Activated T-cell treated with anti-CD3 and anti-CD28 coated beads, Interleukin-2, amount 50 U/mL, for 4 hours (primary cell): ENCODE data around the gene PLA2G4E. TPM values are rescaled to one million over a fixed set of nuclear protein-coding genes. Genes with fewer than 3 reads are reported as not detected.

Experiments
- ATAC-seq, 2 donors: fragments of 200-7000 bp; cut with Tn5 transposase; one replicate each; pipeline ENCODE4 v1.10.0; 2021
- DNase-seq: peaks from one replicate; pipeline ENCODE4 v3.0.0-alpha.2; 2020
- H3K27me3 Mint-ChIP-seq: one replicate; pipeline ENCODE4 v1.8.0; 2021; ENCODE audit warnings: low read depth, mixed read lengths
- H3K36me3 Mint-ChIP-seq: one replicate; pipeline ENCODE4 v1.8.0; 2022; ENCODE audit warnings: mixed read lengths; ENCODE audit not compliant: insufficient read depth
- H3K4me1 Mint-ChIP-seq: one replicate; pipeline ENCODE4 v1.8.0; 2021; ENCODE audit warnings: low read depth, mixed read lengths
- H3K4me3 Mint-ChIP-seq: one replicate; pipeline ENCODE4 v1.8.0; 2021; ENCODE audit warnings: mild to moderate bottlenecking, moderate library complexity, mixed read lengths
- H3K9me3 Mint-ChIP-seq: one replicate; pipeline ENCODE4 v1.8.0; 2021; ENCODE audit warnings: mixed read lengths
- total RNA-seq, 3 donors: library from RNA; stranded (reverse); gene quantifications; one replicate each; pipeline ENCODE4 v1.2.1, GENCODE V29; 2021

Gene PLA2G4E
- total RNA-seq, 3 donors from 2014 or later = not detected

GRCh38 chr15:41984622-41985021 is 36.2 kb downstream of the PLA2G4E start:
- H3K4me3 Mint-ChIP-seq = no peak overlapping the region
- H3K27me3 Mint-ChIP-seq = peaks cover 3% of the 10 kb centered on the region
- no peaks in the 10 kb centered on the region for H3K4me1 Mint-ChIP-seq
- no peak for DNase-seq
- no peaks in the 10 kb centered on the region for H3K9me3 Mint-ChIP-seq
- H3K36me3 Mint-ChIP-seq = no peaks in the 10 kb centered on the region
- no peak for ATAC-seq

GRCh38 chr15:41983621-41984571 is 36.9 kb downstream of the PLA2G4E start:
- Mint-ChIP-seq H3K27me3 (peaks cover 3% of the 10 kb centered on the region), H3K36me3 (no peaks in the 10 kb centered on the region), H3K9me3 (no peaks in the 10 kb centered on the region), H3K4me1 (no peaks in the 10 kb centered on the region), H3K4me3 (no peak overlapping the region)
- no peak for DNase-seq
- ATAC-seq = no peak

- DNase-seq = no peak
- Mint-ChIP-seq H3K4me1 (no peaks in the 10 kb centered on the region), H3K4me3 (no peak overlapping the region), H3K27me3 (peaks cover 3% of the 10 kb centered on the region), H3K9me3 (no peaks in the 10 kb centered on the region), H3K36me3 (no peaks in the 10 kb centered on the region)
- ATAC-seq = no peak
These were observed 37.6 kb downstream of the PLA2G4E start for GRCh38 chr15:41983221-41983620.

GRCh38 chr15:41982133-41982930 is 38.5 kb downstream of the PLA2G4E start:
- no peaks in the 10 kb centered on the region for H3K36me3 Mint-ChIP-seq
- no peak overlapping the region for H3K4me3 Mint-ChIP-seq

GRCh38 chr15:41981371-41982132 is 39.3 kb downstream of the PLA2G4E start:
- ATAC-seq = no peak
- Mint-ChIP-seq H3K4me1 (no peaks in the 10 kb centered on the region), H3K4me3 (no peak overlapping the region), H3K9me3 (no peaks in the 10 kb centered on the region), H3K27me3 (peaks cover 7% of the 10 kb centered on the region), H3K36me3 (no peaks in the 10 kb centered on the region)
- DNase-seq = no peak

More at GRCh38 chr15:41982133-41982930, 38.5 kb downstream of the PLA2G4E start:
- H3K9me3 Mint-ChIP-seq = no peaks in the 10 kb centered on the region
- DNase-seq = no peak
- H3K4me1 Mint-ChIP-seq = no peaks in the 10 kb centered on the region
- ATAC-seq = no peak
- peaks cover 3% of the 10 kb centered on the region for H3K27me3 Mint-ChIP-seq

- Mint-ChIP-seq H3K27me3 (peaks cover 7% of the 10 kb centered on the region), H3K36me3 (no peaks in the 10 kb centered on the region), H3K4me1 (no peaks in the 10 kb centered on the region), H3K9me3 (no peaks in the 10 kb centered on the region), H3K4me3 (no peak overlapping the region)
- no peak for DNase-seq
- no peak for ATAC-seq
These were observed 40.1 kb downstream of the PLA2G4E start for GRCh38 chr15:41980654-41981323.

GRCh38 chr15:41979493-41980266 is 41.2 kb downstream of the PLA2G4E start:
- no peak for ATAC-seq
- no peak for DNase-seq
- H3K4me1 Mint-ChIP-seq = no peaks in the 10 kb centered on the region
- no peaks in the 10 kb centered on the region for H3K36me3 Mint-ChIP-seq
- H3K27me3 Mint-ChIP-seq = peaks cover 11% of the 10 kb centered on the region
- no peaks in the 10 kb centered on the region for H3K9me3 Mint-ChIP-seq
- no peak overlapping the region for H3K4me3 Mint-ChIP-seq

- Mint-ChIP-seq H3K9me3 (no peaks in the 10 kb centered on the region), H3K4me1 (peaks cover 3% of the 10 kb centered on the region), H3K36me3 (no peaks in the 10 kb centered on the region), H3K27me3 (peaks cover 15% of the 10 kb centered on the region), H3K4me3 (no peak overlapping the region)
- DNase-seq (no peak), ATAC-seq (no peak)
These were observed 42.3 kb downstream of the PLA2G4E start for GRCh38 chr15:41978534-41978933.

- H3K36me3 Mint-ChIP-seq = no peaks in the 10 kb centered on the region
- H3K27me3 Mint-ChIP-seq = peaks cover 15% of the 10 kb centered on the region
- no peaks in the 10 kb centered on the region for H3K9me3 Mint-ChIP-seq
- ATAC-seq (no peak), DNase-seq (no peak)
- H3K4me3 Mint-ChIP-seq = no peak overlapping the region
- peaks cover 6% of the 10 kb centered on the region for H3K4me1 Mint-ChIP-seq
These were observed 43.0 kb downstream of the PLA2G4E start for GRCh38 chr15:41977757-41978383.

GRCh38 chr15:41975669-41976068 is 45.2 kb downstream of the PLA2G4E start:
- Mint-ChIP-seq H3K4me3 (no peak overlapping the region), H3K36me3 (no peaks in the 10 kb centered on the region), H3K4me1 (peaks cover 18% of the 10 kb centered on the region), H3K9me3 (no peaks in the 10 kb centered on the region), H3K27me3 (peaks cover 15% of the 10 kb centered on the region)
- DNase-seq (no peak), ATAC-seq (no peak)

- H3K9me3 Mint-ChIP-seq = no peaks in the 10 kb centered on the region
- H3K27me3 Mint-ChIP-seq = peaks cover 15% of the 10 kb centered on the region
- ATAC-seq = no peak
- no peak for DNase-seq
- no peaks in the 10 kb centered on the region for H3K36me3 Mint-ChIP-seq
- peaks cover 33% of the 10 kb centered on the region for H3K4me1 Mint-ChIP-seq
- peak overlapping the region; percentile 85 for H3K4me3 Mint-ChIP-seq
These were observed 46.8 kb downstream of the PLA2G4E start for GRCh38 chr15:41974041-41974440.

- H3K4me3 Mint-ChIP-seq = peak within 1 kb of the TSS; percentile 92
- DNase-seq = peak; percentile 90
- H3K4me1 Mint-ChIP-seq = peaks cover 47% of the 10 kb centered on the region
- ATAC-seq = peak; percentile 81 to 86
- no peaks in the 10 kb centered on the region for H3K9me3 Mint-ChIP-seq
- peaks cover 15% of the 10 kb centered on the region for H3K27me3 Mint-ChIP-seq
- peaks cover 1% of the 10 kb centered on the region for H3K36me3 Mint-ChIP-seq
These were observed 48.3 kb downstream of the PLA2G4E start, which contains the start of gene EHD4 for GRCh38 chr15:41972253-41973242. EHD4 (minus strand) TSS chr15:41972557; CDS start chr15:41972494, 63 bp downstream.
